Osteocyte (in vitro differentiated cells): ENCODE data around the gene DIP2C. TPM values are rescaled to one million over a fixed set of nuclear protein-coding genes. Genes with fewer than 3 reads are reported as not detected.

Experiments used
- DNase-seq: peaks from one replicate; pipeline ENCODE4 v3.0.0; 2021; ENCODE audit warnings: mixed read lengths; ENCODE audit not compliant: unreplicated experiment; ENCODE audit errors: extremely low spot score
- H3K27ac Mint-ChIP-seq: one replicate; pipeline ENCODE4 v1.8.0; 2021; ENCODE audit warnings: mild to moderate bottlenecking, mixed read lengths; ENCODE audit not compliant: unreplicated experiment
- H3K27me3 Mint-ChIP-seq: one replicate; pipeline ENCODE4 v1.8.0; 2021; ENCODE audit warnings: mixed read lengths; ENCODE audit not compliant: unreplicated experiment
- H3K36me3 Mint-ChIP-seq: one replicate; pipeline ENCODE4 v1.8.0; 2021; ENCODE audit warnings: mixed read lengths; ENCODE audit not compliant: unreplicated experiment
- H3K4me1 Mint-ChIP-seq: one replicate; pipeline ENCODE4 v1.8.0; 2021; ENCODE audit warnings: mixed read lengths; ENCODE audit not compliant: unreplicated experiment
- H3K4me3 Mint-ChIP-seq: one replicate; pipeline ENCODE4 v1.8.0; 2021; ENCODE audit warnings: mild to moderate bottlenecking, moderate library complexity, mixed read lengths; ENCODE audit not compliant: unreplicated experiment
- H3K9me3 Mint-ChIP-seq: one replicate; pipeline ENCODE4 v1.8.0; 2021; ENCODE audit warnings: mixed read lengths; ENCODE audit not compliant: unreplicated experiment
- total RNA-seq: library from RNA; stranded (reverse); gene quantifications from 2 replicates; pipeline ENCODE4 v1.2.1, GENCODE V29; 2021
- TF ChIP-seq, protein P1 (sequence below): fragments of 200-600 bp; sonication (generic); IDR thresholded peaks from 2 replicates; pipeline ENCODE4 v1.5.0; 2021; ENCODE audit warnings: antibody characterized with exemption, mild to moderate bottlenecking, moderate library complexity

Gene DIP2C
- total RNA-seq, 1 donor from 2014 or later: 36.8 TPM

DNA sequence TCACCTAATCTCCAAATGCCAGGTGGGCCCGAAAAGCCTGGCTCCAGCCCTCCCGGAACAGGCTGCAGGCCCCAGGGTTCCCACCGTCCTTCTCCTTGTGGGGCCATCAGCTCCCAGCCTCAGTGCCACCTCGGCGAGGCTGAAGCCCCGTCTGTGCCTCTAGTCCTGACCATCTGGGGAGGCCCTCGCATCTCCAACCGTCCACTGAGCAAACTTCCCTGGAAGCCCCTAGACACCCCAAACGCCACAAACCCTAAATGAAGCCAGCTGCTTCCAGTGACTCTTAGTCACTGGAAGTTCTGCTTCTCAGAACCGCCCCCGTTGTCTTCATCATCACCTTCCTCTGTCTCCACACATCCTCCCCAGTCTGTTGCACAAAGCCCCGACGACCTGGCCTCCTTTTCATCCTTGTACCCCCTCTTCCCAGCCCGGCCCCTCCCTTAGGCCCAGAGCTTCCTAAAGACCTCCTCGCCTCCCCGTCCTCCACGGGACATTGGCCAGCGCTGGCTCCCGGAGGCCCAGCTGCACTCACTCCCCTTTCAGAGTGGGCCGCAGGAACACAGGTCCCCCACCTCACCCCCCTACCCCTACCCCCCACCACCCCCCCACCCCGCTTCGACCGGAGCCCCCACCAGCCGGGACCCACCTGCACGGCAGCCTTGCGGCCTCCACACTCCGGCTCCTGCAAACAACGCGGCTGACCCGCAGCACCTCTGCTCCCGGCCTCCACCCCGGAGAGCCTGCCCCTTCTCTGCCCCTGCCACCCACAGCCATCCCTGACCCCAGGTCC, 1.1 kb upstream of the DIP2C start:
- TF ChIP-seq, protein P1, sequence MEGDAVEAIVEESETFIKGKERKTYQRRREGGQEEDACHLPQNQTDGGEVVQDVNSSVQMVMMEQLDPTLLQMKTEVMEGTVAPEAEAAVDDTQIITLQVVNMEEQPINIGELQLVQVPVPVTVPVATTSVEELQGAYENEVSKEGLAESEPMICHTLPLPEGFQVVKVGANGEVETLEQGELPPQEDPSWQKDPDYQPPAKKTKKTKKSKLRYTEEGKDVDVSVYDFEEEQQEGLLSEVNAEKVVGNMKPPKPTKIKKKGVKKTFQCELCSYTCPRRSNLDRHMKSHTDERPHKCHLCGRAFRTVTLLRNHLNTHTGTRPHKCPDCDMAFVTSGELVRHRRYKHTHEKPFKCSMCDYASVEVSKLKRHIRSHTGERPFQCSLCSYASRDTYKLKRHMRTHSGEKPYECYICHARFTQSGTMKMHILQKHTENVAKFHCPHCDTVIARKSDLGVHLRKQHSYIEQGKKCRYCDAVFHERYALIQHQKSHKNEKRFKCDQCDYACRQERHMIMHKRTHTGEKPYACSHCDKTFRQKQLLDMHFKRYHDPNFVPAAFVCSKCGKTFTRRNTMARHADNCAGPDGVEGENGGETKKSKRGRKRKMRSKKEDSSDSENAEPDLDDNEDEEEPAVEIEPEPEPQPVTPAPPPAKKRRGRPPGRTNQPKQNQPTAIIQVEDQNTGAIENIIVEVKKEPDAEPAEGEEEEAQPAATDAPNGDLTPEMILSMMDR: no peak
- no peaks in the 10 kb centered on the region for H3K9me3 Mint-ChIP-seq
- peaks cover 6% of the 10 kb centered on the region for H3K27me3 Mint-ChIP-seq
- H3K4me3 Mint-ChIP-seq: peak overlapping the region; percentile 84
- H3K36me3 Mint-ChIP-seq: no peaks in the 10 kb centered on the region
- H3K27ac Mint-ChIP-seq: peak overlapping the region; percentile 7
- no peak for DNase-seq
- peaks cover 36% of the 10 kb centered on the region for H3K4me1 Mint-ChIP-seq

DNA sequence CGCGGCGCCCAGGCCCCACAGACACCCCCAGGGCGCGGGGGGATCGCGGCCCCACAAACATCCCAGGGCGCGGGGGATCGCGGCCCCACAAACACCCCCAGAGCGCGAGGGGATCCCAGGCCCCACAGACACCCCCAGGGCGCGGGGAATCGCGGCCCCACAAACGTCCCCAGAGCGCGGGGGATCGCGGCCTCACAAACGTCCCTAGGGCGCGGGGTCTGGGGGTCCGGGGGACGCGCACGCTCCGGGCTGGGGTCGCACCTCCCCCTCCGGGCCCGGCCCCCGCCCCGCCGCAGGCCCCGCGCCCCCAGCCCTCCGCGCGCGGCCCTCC, 382 bp downstream of the DIP2C start:
- Mint-ChIP-seq H3K4me1 (peaks cover 41% of the 10 kb centered on the region), H3K36me3 (no peaks in the 10 kb centered on the region), H3K27ac (no peak overlapping the region), H3K27me3 (peaks cover 4% of the 10 kb centered on the region), H3K9me3 (no peaks in the 10 kb centered on the region), H3K4me3 (peak overlapping the region; percentile 78)
- TF ChIP-seq, protein P1: no peak
- no peak for DNase-seq

DNA sequence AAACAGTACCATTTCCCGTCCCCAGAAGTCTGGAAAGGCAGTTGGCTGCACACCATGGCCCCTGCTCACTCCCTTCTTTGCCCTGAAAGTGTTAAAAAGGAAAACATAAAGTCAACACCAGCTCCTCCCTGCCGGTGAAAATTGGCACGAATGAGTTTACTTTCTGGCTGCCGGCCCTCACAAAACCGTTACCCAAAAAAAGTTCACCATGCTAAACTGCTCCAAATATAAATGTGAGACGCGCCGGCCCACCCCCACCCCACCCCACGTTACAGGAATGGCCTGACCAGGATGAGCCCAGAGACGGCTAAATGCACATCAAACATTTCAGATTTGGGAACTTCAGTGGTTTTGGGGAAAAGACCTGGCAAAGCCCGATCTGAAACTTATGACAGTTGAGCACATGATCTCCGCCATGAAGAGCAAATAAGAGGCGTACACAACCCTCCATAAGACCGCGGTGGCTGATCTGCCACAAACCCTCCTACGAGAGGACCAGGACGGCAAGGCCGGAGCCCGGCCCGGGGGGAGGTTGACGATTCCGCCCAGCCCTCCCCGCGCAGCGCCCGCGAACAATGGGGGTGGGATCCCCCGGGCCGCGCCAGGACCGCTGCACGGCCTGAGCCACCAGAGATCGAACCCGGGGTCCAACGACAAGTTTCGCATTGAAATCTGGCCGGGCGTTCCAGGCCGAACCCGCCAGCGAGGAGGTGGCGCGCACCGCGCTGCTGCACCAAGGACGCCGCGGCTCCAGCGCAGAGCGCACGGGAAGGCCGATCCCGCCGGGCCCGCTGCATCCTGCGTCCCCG, 952 bp downstream of the DIP2C start:
- Mint-ChIP-seq H3K9me3 (no peaks in the 10 kb centered on the region), H3K4me1 (peaks cover 46% of the 10 kb centered on the region), H3K36me3 (no peaks in the 10 kb centered on the region), H3K27ac (peak overlapping the region; percentile 81), H3K4me3 (peak overlapping the region; percentile 78), H3K27me3 (peaks cover 2% of the 10 kb centered on the region)
- no peak for DNase-seq
- TF ChIP-seq, protein P1: no peak

DNA sequence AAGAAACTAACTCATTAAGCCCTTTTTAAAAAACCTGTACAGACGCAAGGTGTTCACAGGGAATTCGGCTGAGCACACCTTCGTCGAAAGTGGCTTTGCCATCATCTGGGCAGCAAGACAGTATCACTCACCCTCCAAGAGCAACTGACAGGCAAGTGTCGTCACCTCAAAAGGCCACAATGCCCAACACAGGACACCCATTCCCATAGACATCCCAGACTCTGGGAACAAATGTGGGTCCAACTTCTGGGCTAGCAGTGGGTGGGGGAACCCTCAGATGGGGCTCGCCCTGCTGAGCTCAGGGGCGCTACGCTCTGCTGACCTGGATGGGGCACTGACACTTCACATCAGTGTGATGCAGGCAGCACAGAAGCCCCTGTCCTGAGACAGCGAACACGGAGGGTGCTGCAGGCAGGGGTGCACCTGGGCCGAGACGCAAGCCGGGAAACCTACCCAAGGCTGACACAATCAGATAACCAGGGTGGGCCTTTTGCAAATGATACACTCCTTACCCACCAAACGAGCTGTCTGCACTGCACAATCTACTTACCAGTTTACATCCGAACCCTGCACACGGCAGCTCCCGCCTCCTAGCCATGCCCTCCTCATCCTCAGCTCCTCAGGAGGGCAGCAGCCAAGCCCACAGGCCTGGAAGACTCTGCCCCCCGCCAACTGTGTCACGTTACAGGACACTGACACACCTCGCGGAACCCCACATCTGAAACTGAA, 1.7 kb downstream of the DIP2C start:
- DNase-seq: no peak
- Mint-ChIP-seq H3K4me1 (peaks cover 51% of the 10 kb centered on the region), H3K27me3 (peaks cover 2% of the 10 kb centered on the region), H3K36me3 (no peaks in the 10 kb centered on the region), H3K27ac (peak overlapping the region; percentile 81), H3K4me3 (peak overlapping the region; percentile 78), H3K9me3 (no peaks in the 10 kb centered on the region)
- TF ChIP-seq, protein P1: no peak
